Ectodermal cell (in vitro differentiated cells): ENCODE data around the gene ELANE.

Experiments used
- H3K27ac ChIP-seq: 2 replicates; pipeline ENCODE4 v1.7.0; 2013; ENCODE audit warnings: mild to moderate bottlenecking, low read depth, low read length; ENCODE audit not compliant: insufficient read depth, poor library complexity, severe bottlenecking
- H3K27me3 ChIP-seq: 2 replicates; pipeline ENCODE4 v1.7.0; 2013; ENCODE audit warnings: mild to moderate bottlenecking, low read length; ENCODE audit not compliant: insufficient read depth, control insufficient read depth, poor library complexity, severe bottlenecking
- H3K36me3 ChIP-seq: one replicate; pipeline ENCODE4 v1.7.0; 2013; ENCODE audit warnings: low read length; ENCODE audit not compliant: control insufficient read depth, insufficient read depth
- H3K4me1 ChIP-seq: one replicate; pipeline ENCODE4 v1.7.0; 2013; ENCODE audit warnings: low read length; ENCODE audit not compliant: control insufficient read depth, insufficient read depth
- H3K4me3 ChIP-seq: 2 replicates; pipeline ENCODE4 v1.7.0; 2013; ENCODE audit warnings: low read depth, low read length, control low read depth; ENCODE audit not compliant: insufficient read depth
- H3K9me3 ChIP-seq: 2 replicates; pipeline ENCODE4 v1.7.0; 2013; ENCODE audit warnings: mild to moderate bottlenecking, low read length, moderate library complexity; ENCODE audit not compliant: control insufficient read depth
- WGBS, 2 experiments: methylation state at CpG; one replicate each; pipeline ENCODE4 v1.1.7; 2013; ENCODE audit warnings: missing lambda C conversion rate in 2 of 2; 5-methylcytosine and 5-hydroxymethylcytosine counted together

The ELANE gene

DNA sequence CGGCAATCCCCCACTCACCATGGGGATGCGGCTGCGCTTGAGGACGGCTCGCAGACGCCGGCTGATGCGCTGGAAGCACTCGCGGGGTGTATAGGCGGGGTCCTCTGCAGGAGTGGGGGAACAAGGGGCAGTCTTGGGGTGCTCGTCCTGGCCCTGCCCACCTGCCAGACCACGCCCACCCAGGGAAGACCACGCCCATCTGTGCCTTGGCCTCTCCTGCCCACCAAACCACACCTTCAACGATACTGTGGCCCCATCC lies 47.9 kb downstream of the ELANE start:
- Histone ChIP-seq H3K27me3 (no peaks in the 10 kb centered on the region), H3K36me3 (no peaks in the 10 kb centered on the region), H3K9me3 (no peaks in the 10 kb centered on the region), H3K27ac (no peak overlapping the region), H3K4me3 (no peak overlapping the region), H3K4me1 (peaks cover 10% of the 10 kb centered on the region)
- 92 to 94% methylated on average over 15 of the region's 15 CpGs for WGBS, 2 experiments

DNA sequence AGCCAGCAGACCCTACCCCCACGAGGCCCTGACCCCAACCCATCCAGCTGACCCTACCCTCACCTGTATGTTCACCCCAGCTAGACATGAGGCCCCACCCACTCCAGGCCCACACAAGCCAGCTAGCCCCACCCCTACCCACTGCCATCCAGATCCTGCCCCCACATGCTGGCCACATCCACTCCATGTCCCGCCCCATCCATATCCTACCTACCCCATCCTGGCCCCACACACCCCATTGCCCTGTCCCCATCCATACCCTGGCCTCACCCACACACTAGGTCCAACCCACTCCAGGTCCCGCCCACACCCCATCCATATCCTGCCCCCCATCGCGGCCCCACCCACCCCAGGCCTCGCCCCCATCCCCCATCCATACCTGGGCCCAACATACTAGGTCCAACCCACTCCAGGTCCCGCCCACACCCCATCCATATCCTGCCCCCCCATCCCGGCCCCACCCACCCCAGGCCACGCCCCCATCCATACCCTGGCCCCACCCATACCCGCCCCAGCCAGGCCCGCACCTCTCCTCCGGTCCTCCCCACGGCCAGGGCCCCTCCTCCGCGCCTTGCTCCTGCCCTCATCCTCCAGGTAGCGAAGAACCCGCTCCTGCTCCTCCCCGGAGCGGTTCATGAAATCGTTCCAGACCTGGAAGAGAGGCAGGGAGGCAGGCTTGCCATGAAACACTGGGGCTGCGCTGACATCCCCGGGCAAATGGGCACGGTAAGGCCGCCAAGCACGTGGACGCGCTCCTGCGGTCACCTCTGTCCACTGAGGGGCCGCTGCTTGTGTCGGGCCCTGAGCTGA lies 48.4 kb downstream of the ELANE start:
- Histone ChIP-seq H3K27ac (no peak overlapping the region), H3K36me3 (no peaks in the 10 kb centered on the region), H3K27me3 (no peaks in the 10 kb centered on the region), H3K4me3 (no peak overlapping the region), H3K9me3 (no peaks in the 10 kb centered on the region), H3K4me1 (peaks cover 10% of the 10 kb centered on the region)
- 85 to 86% methylated on average over 26 of the region's 30 CpGs for WGBS, 2 experiments

DNA sequence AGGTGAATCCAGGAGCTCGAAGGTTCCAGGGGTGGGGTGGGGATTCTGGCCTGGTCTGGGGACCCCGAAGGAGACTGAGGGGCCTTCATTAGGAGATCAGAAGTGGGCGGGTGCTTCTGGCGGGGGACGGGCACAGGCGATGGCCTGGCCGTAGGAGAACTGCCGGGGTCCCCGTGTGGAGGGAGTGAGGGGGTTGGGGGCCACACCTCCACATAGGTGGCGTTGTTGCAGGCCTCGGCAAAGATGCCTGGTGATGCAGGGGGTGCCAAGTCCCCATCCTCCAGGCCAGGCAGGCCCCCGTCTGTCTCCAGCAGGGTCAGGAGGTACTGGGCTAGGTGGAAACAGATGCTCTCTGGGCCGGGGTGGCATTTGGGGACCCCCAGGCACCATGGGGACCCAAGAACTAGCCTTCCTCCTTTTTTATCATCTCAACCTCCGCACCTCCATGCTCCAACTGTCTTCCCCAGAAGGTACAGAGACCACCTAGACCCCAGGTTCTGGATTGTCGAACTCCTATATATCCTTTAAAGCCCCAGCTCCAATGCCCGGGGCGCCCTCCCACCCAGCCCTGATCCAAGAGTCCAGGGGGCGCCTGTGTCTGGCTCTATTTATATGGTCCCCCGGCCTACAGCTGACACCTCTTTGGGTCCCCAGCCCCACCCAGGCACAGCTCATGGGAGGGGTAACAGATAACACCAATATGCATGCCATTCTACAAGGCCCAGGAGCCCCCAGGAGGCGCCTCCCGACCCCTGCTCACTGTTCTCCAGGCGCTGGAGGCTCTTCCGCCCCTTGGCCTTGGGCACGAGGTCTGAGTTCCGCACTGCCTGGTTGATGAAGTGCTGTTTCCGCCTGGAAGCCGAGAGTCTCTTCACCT lies 49.4 kb downstream of the ELANE start:
- Histone ChIP-seq H3K36me3 (no peaks in the 10 kb centered on the region), H3K4me1 (peaks cover 10% of the 10 kb centered on the region), H3K27me3 (no peaks in the 10 kb centered on the region), H3K4me3 (no peak overlapping the region), H3K27ac (no peak overlapping the region), H3K9me3 (no peaks in the 10 kb centered on the region)
- 93 to 95% methylated on average over 27 of the region's 27 CpGs for WGBS, 2 experiments

DNA sequence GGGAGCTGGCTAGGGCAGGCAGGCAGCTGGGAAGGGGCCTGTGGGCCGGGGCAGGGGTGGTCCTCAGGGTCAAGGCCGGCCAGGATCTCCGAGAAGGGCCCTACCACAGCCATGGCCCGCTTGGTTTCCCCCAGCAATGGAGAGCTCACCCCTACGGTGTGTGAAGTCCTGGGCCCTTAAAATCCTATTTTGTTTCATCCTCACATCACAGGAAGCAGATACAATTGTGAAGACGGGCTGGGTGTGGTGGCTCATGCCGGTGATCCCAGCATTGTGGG lies 49.9 kb downstream of the ELANE start:
- no peak overlapping the region for H3K27ac ChIP-seq
- no peaks in the 10 kb centered on the region for H3K27me3 ChIP-seq
- H3K4me3 ChIP-seq: no peak overlapping the region
- no peaks in the 10 kb centered on the region for H3K36me3 ChIP-seq
- H3K9me3 ChIP-seq: no peaks in the 10 kb centered on the region
- WGBS, 2 experiments: 94 to 96% methylated on average over 7 of the region's 7 CpGs
- peaks cover 10% of the 10 kb centered on the region for H3K4me1 ChIP-seq

DNA sequence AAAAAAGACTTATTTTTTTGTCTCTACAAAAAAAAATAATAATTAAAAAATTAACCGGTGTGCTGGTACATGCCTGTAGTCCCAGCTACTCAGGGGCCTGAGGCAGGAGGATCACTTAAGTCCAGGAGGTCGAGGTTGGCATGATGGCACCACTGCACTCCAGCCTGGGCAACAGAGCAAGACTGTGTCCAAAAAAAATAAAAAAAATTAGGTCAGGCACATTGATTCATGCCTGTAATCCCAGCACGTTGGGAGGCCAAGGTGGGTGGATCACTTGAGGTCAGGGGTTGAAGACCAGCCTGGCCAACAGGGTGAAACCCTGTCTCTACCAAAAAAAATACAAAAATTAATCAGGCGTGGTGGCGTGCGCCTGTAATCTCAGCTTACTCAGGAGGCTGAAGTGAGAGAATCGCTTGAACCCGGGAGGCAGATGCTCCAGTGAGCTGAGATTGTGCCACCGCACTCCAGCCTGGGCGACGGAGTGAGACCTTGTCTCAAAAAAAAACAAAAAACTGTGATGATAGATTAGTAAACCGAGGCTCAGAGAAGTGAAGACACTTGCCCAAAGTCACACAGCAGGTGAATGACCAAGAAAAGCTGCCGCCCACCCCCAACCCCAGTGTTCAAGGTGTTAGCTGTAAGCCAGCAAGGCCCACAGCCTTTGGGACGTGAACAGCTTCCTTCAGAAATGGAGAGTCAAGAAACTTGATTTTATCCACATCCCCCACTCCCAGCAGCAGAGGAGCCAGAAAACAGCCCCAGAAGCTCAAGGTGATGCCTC lies 50.5 kb downstream of the ELANE start:
- Histone ChIP-seq H3K27ac (no peak overlapping the region), H3K36me3 (no peaks in the 10 kb centered on the region), H3K27me3 (no peaks in the 10 kb centered on the region), H3K4me3 (no peak overlapping the region), H3K9me3 (no peaks in the 10 kb centered on the region), H3K4me1 (peaks cover 10% of the 10 kb centered on the region)
- 88 to 90% methylated on average over 14 of the region's 14 CpGs for WGBS, 2 experiments

DNA sequence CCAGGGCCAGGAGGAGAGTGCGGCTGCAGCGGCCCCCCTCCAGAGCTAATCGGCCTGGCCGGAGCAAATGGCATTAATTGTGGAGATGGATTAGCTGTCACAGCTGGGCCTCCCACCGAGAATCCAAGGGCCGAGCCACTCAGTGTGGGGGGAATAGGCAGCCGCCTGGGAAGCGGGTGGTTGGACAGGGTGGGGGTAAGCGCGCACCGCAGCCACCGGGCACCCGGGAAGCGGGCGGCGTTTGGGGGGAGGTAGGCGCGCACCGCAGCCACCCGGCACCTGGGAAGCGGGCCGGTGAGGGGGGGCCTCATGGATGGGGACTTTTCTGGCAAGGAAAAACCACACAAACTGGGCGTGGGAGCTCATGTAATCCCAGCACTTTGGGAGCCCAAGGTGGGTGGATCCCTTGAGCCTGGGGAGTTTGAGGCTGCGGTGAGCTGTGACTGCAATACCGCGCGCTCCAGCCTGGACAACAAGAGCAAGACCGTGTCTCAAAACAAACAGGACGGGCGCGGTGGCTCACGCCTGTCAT lies 51.2 kb downstream of the ELANE start:
- WGBS, 2 experiments: 57 to 61% methylated on average over 32 of the region's 32 CpGs
- Histone ChIP-seq H3K4me1 (peaks cover 10% of the 10 kb centered on the region), H3K9me3 (no peaks in the 10 kb centered on the region), H3K36me3 (no peaks in the 10 kb centered on the region), H3K27me3 (no peaks in the 10 kb centered on the region), H3K27ac (peak overlapping the region; percentile 26), H3K4me3 (no peak overlapping the region)

DNA sequence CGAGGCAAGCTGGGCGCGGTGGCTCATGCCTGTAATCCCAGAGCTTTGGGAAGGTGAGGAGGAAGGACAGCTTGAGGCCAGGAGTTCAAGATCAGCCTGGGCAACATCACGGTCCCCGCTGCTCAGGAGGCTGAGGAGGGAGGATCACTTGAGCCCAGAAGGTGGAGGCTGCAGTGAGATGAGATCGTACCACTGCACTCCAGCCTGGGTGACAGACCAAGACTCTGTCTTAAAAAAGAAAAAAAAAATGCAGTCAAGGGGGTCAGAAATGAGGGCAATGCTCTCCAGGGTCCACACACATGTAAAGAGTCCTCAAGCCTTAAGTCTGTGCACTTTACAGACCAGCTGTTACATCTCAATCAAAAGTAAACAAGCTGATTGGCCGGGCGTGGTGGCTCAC lies 52.4 kb downstream of the ELANE start:
- H3K9me3 ChIP-seq: no peaks in the 10 kb centered on the region
- no peaks in the 10 kb centered on the region for H3K36me3 ChIP-seq
- H3K27me3 ChIP-seq: no peaks in the 10 kb centered on the region
- no peak overlapping the region for H3K27ac ChIP-seq
- 93 to 97% methylated on average over 8 of the region's 8 CpGs for WGBS, 2 experiments
- H3K4me1 ChIP-seq: peaks cover 4% of the 10 kb centered on the region
- H3K4me3 ChIP-seq: no peak overlapping the region
